ENCODE results near the gene NAPG. TPM values are rescaled to one million over a fixed set of nuclear protein-coding genes. Genes with fewer than 3 reads are reported as not detected.

NAPG gene
- total and polyA plus RNA-seq, 10 of the 15 experiments (the other 5 are each of a cell fraction or from before 2014, with no cell fraction given), result 20.5 to 34.8 (median 24.0) TPM

DNA sequence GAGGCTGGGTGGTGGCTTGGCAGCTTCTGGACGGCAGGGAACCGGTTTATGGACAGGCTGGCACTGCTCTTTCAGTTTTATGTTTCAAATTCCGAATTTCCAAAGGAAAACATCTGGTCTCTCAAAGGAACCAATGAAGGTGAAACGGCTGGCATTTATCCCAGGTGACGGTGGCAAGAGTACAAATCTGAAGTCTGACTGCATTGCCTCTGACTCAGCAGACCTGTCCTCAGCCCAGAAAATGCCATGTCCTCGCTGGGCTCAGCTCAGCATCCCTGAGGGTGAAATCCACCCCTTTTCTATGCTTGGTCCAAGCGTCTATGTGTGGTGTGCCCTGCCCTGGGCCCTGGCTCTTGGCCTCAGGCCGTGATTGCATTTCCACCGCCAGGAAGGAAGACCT is 38.1 kb downstream of the NAPG start:
- Histone ChIP-seq H3K4me1 (ENCODE audit: control insufficient read depth, insufficient read depth, low read length) (peaks cover 5% of the 10 kb centered on the region), H3K27me3 (replicated peaks in 1 of 2; ENCODE audit: control insufficient read depth in 2 of 2, insufficient read depth in 2 of 2, low read length in 1 of 2) (no peaks in the 10 kb centered on the region), H3K4me3 (no peak overlapping the region), H3K79me2 (ENCODE audit: control insufficient read depth, insufficient read depth, low read length) (no peaks in the 10 kb centered on the region), H3K9me3 (replicated peaks; ENCODE audit: control insufficient read depth, insufficient read depth, low read length) (no peaks in the 10 kb centered on the region), H3K9ac (ENCODE audit: control insufficient read depth, insufficient read depth, low read length) (no peak overlapping the region), H3K36me3 (ENCODE audit: control insufficient read depth in 2 of 2, insufficient read depth in 2 of 2, low read length in 1 of 2) (no peaks in the 10 kb centered on the region; a peak in 1 of 4 replicates), H3K4me2 (ENCODE audit: control insufficient read depth, insufficient read depth) (no peak overlapping the region), H3K27ac (ENCODE audit: control insufficient read depth, insufficient read depth) (no peak overlapping the region), H2AFZ (ENCODE audit: control insufficient read depth, low read depth, low read length) (no peak overlapping the region), H4K20me1 (ENCODE audit: control insufficient read depth, insufficient read depth) (no peaks in the 10 kb centered on the region)
- ChIA-PET RAD21 (ENCODE audit: unreplicated experiment) (no interaction called here), CTCF (interaction anchor here (2.4 to 9.0 kb wide), 2 partner anchors 107 to 590 kb away, joined by 7 to 191 read pairs; partner anchors contain the start of gene PIEZO2), SMC1A (ENCODE audit: uncharacterized antibody, unreplicated experiment) (no interaction called here), POLR2A (no interaction called here)
- BruUV-seq (replicated peaks), result no TSS peak
- intact Hi-C loops (cut with micrococcal nuclease; ENCODE audit: unreplicated experiment), result loop anchor here (5.0 to 10.0 kb wide), 4 partner anchors 121 to 988 kb away; no protein-coding TSS in a partner anchor
- 84% methylated on average over 9 of the region's 9 CpGs for WGBS (ENCODE audit: insufficient coverage, insufficient replicate concordance, low lambda C conversion rate, missing lambda C conversion rate)
- TF ChIP-seq ZNF274 (IDR thresholded peaks at IDR 0.05; ENCODE audit: insufficient read depth, insufficient read length), result no peak
- no peak for TF ChIP-seq TAF1 (IDR thresholded peaks at IDR 0.05; ENCODE audit: borderline replicate concordance, low read depth, low read length)
- TF ChIP-seq TCF7 (IDR thresholded peaks at IDR 0.05; ENCODE audit: borderline replicate concordance), result no peak
- no peak for TF ChIP-seq BHLHE40 (IDR thresholded peaks at IDR 0.05; ENCODE audit: borderline replicate concordance in 1 of 2, low read depth in 2 of 2, low read length in 1 of 2)
- ATAC-seq (no peak), DNase-seq (ENCODE audit: low read depth, low spot score) (no peak), FAIRE-seq (no peak)
- in situ Hi-C loops (cut with MboI), result loop anchor here (5.0 kb wide), 2 partner anchors 38 to 588 kb away; no protein-coding TSS in a partner anchor

DNA sequence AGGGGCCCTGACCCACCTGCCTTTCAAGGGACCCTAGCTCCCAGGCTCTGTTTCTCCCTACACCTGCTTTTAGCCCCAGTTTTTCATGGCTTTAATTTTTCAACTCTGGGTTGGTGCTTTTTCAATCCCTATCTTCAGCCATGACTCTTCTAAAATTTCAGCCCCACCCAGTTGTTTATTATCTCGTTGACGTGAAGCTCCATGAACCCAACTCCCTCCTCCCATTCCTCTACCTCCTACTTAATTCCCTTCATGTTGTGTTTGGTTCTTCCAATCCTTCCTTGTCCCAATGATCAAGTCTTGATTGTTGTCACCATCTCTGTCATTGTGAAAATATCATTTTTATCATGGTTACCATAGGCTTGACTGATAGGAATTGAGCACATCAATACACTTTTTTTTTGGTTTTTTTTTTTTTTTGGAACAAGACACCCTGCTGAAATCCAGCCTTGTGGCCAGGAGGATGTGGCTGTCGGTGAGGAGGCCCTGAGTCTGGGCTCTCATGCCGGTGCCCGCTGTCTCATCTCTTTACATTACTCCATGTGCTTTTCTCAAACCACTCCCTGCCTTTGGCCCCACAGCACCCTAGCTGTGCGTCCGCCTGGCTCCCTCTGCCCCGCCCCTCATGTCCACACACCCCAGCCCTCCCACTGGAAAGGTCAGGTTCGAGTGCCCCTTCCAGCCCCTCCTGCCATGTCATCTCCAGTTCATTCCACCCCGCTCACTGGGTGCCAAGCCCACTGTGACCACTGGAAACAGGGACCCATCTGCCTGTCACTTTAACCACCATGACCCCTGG is 39.3 kb downstream of the NAPG start:
- H3K79me2 ChIP-seq (ENCODE audit: control insufficient read depth, insufficient read depth, low read length), result no peaks in the 10 kb centered on the region
- ChIA-PET POLR2A (no interaction called here), CTCF (interaction anchor here (9.0 kb wide), 1 partner anchor 589 kb away, joined by 191 read pairs; the partner anchor contains the start of gene PIEZO2), SMC1A (ENCODE audit: uncharacterized antibody, unreplicated experiment) (interaction anchor here (1.3 kb wide), 1 partner anchor 10 kb away, joined by 3 read pairs; no protein-coding TSS in a partner anchor), RAD21 (ENCODE audit: unreplicated experiment) (no interaction called here)
- in situ Hi-C loops (cut with MboI), result loop anchor here (5.0 kb wide), 2 partner anchors 37 to 587 kb away; no protein-coding TSS in a partner anchor
- no peak overlapping the region for H2AFZ ChIP-seq (ENCODE audit: control insufficient read depth, low read depth, low read length)
- no peaks in the 10 kb centered on the region for H3K27me3 ChIP-seq (replicated peaks in 1 of 2; ENCODE audit: control insufficient read depth in 2 of 2, insufficient read depth in 2 of 2, low read length in 1 of 2)
- no peak overlapping the region for H3K9ac ChIP-seq (ENCODE audit: control insufficient read depth, insufficient read depth, low read length)
- peaks cover under 1% of the 10 kb centered on the region; the same call in 1 of the 2 replicates for H3K4me1 ChIP-seq (ENCODE audit: control insufficient read depth, insufficient read depth, low read length)
- BruUV-seq (replicated peaks), result no TSS peak
- TF ChIP-seq KDM1A (IDR thresholded peaks at IDR 0.05; ENCODE audit: borderline replicate concordance), result no peak
- no peak for TF ChIP-seq POU2F2 (IDR thresholded peaks at IDR 0.05; ENCODE audit: borderline replicate concordance, low read depth, low read length)
- H3K36me3 ChIP-seq (ENCODE audit: control insufficient read depth in 2 of 2, insufficient read depth in 2 of 2, low read length in 1 of 2), result no peaks in the 10 kb centered on the region
- intact Hi-C loops (cut with micrococcal nuclease; ENCODE audit: unreplicated experiment), result loop anchor here (5.0 to 10.0 kb wide), 4 partner anchors 120 to 987 kb away; no protein-coding TSS in a partner anchor
- no peak overlapping the region for H3K4me3 ChIP-seq
- H4K20me1 ChIP-seq (ENCODE audit: control insufficient read depth, insufficient read depth), result no peaks in the 10 kb centered on the region
- ATAC-seq (no peak), DNase-seq (ENCODE audit: low read depth, low spot score) (no peak), FAIRE-seq (no peak)
- no peaks in the 10 kb centered on the region for H3K9me3 ChIP-seq (replicated peaks; ENCODE audit: control insufficient read depth, insufficient read depth, low read length)
- WGBS (ENCODE audit: insufficient coverage, insufficient replicate concordance, low lambda C conversion rate, missing lambda C conversion rate), result 83% methylated on average over 10 of the region's 10 CpGs
- H3K4me2 ChIP-seq (ENCODE audit: control insufficient read depth, insufficient read depth), result no peak overlapping the region
- no peak overlapping the region for H3K27ac ChIP-seq (ENCODE audit: control insufficient read depth, insufficient read depth)

Data from GM12878 (cell line).